PFSK-1 (cell line): ENCODE data around the gene PLRG1.

Source experiments
- FOXP2 ChIP-seq: optimal IDR thresholded peaks from 2 replicates; pipeline ENCODE3; 2011; ENCODE audit warnings: borderline replicate concordance, control low read depth, inconsistent platforms; ENCODE audit not compliant: insufficient read depth; ENCODE audit errors: extremely low read length, extremely low read depth
- POLR2AphosphoS5 ChIP-seq: IDR thresholded peaks from 2 replicates; pipeline ENCODE4 v1.6.1; 2012; ENCODE audit warnings: low read depth, mild to moderate bottlenecking, control low read depth, low read length, moderate library complexity
- SIN3A ChIP-seq: IDR thresholded peaks from 2 replicates; pipeline ENCODE4 v1.6.1; 2012; ENCODE audit warnings: mild to moderate bottlenecking, low read length, moderate library complexity, borderline replicate concordance; ENCODE audit not compliant: insufficient read depth
- TAF1 ChIP-seq: IDR thresholded peaks from 2 replicates; pipeline ENCODE4 v1.6.1; 2012; ENCODE audit warnings: low read length, control low read depth, borderline replicate concordance; ENCODE audit not compliant: insufficient read depth
- TF ChIP-seq, protein P1 (sequence below), 2 experiments: IDR thresholded peaks; 2 replicates each; pipeline versions ENCODE4 v1.6.1 to v1.8.0; 2011 to 2012; ENCODE audit warnings: low read depth in 2 of 2, low read length in 2 of 2, control low read depth in 1 of 2, inconsistent platforms in 1 of 2, mild to moderate bottlenecking in 1 of 2, moderate library complexity in 1 of 2; ENCODE audit not compliant: insufficient read depth in 1 of 2

The PLRG1 gene

GRCh38 chr4:154529728-154530519 lies 20.3 kb downstream of the PLRG1 start:
- TF ChIP-seq, protein P1, sequence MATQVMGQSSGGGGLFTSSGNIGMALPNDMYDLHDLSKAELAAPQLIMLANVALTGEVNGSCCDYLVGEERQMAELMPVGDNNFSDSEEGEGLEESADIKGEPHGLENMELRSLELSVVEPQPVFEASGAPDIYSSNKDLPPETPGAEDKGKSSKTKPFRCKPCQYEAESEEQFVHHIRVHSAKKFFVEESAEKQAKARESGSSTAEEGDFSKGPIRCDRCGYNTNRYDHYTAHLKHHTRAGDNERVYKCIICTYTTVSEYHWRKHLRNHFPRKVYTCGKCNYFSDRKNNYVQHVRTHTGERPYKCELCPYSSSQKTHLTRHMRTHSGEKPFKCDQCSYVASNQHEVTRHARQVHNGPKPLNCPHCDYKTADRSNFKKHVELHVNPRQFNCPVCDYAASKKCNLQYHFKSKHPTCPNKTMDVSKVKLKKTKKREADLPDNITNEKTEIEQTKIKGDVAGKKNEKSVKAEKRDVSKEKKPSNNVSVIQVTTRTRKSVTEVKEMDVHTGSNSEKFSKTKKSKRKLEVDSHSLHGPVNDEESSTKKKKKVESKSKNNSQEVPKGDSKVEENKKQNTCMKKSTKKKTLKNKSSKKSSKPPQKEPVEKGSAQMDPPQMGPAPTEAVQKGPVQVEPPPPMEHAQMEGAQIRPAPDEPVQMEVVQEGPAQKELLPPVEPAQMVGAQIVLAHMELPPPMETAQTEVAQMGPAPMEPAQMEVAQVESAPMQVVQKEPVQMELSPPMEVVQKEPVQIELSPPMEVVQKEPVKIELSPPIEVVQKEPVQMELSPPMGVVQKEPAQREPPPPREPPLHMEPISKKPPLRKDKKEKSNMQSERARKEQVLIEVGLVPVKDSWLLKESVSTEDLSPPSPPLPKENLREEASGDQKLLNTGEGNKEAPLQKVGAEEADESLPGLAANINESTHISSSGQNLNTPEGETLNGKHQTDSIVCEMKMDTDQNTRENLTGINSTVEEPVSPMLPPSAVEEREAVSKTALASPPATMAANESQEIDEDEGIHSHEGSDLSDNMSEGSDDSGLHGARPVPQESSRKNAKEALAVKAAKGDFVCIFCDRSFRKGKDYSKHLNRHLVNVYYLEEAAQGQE (IDR thresholded peaks at IDR 0.05; ENCODE audit: insufficient read depth in 1 of 2, low read depth in 2 of 2, low read length in 2 of 2): no peak
- TF ChIP-seq FOXP2 (no peak), TAF1 (no peak), POLR2AphosphoS5 (no peak), SIN3A (no peak)

- no peak for TF ChIP-seq TAF1
- TF ChIP-seq SIN3A: no peak
- TF ChIP-seq FOXP2: no peak
- TF ChIP-seq, protein P1 (IDR thresholded peaks at IDR 0.05; ENCODE audit: insufficient read depth in 1 of 2, low read depth in 2 of 2, low read length in 2 of 2): no peak
- TF ChIP-seq POLR2AphosphoS5: no peak
Measured at GRCh38 chr4:154528869-154529268, 21.3 kb downstream of the PLRG1 start.

- TF ChIP-seq FOXP2 (no peak), POLR2AphosphoS5 (no peak), SIN3A (no peak), TAF1 (no peak)
- TF ChIP-seq, protein P1 (IDR thresholded peaks at IDR 0.05; ENCODE audit: insufficient read depth in 1 of 2, low read depth in 2 of 2, low read length in 2 of 2): no peak
Measured at GRCh38 chr4:154527308-154527707, 22.9 kb downstream of the PLRG1 start.

- TF ChIP-seq TAF1: no peak
- TF ChIP-seq POLR2AphosphoS5: no peak
- TF ChIP-seq, protein P1 (IDR thresholded peaks at IDR 0.05; ENCODE audit: insufficient read depth in 1 of 2, low read depth in 2 of 2, low read length in 2 of 2): no peak
- no peak for TF ChIP-seq SIN3A
- no peak for TF ChIP-seq FOXP2
Measured at GRCh38 chr4:154526151-154526550, 24.0 kb downstream of the PLRG1 start.

- no peak for TF ChIP-seq POLR2AphosphoS5
- no peak for TF ChIP-seq TAF1
- TF ChIP-seq, protein P1 (IDR thresholded peaks at IDR 0.05; ENCODE audit: insufficient read depth in 1 of 2, low read depth in 2 of 2, low read length in 2 of 2): no peak
- no peak for TF ChIP-seq SIN3A
- no peak for TF ChIP-seq FOXP2
Measured at GRCh38 chr4:154521607-154522006, 28.6 kb downstream of the PLRG1 start.
